HG02588 (cell line): ENCODE results near the gene PRKAG1.

Source experiments
- ATAC-seq: cut with Tn5 transposase; IDR thresholded peaks from one replicate; pipeline ENCODE4 v1.9.1; 2021; ENCODE audit warnings: mild to moderate bottlenecking, moderate library complexity; ENCODE audit not compliant: unreplicated experiment

Gene PRKAG1

DNA sequence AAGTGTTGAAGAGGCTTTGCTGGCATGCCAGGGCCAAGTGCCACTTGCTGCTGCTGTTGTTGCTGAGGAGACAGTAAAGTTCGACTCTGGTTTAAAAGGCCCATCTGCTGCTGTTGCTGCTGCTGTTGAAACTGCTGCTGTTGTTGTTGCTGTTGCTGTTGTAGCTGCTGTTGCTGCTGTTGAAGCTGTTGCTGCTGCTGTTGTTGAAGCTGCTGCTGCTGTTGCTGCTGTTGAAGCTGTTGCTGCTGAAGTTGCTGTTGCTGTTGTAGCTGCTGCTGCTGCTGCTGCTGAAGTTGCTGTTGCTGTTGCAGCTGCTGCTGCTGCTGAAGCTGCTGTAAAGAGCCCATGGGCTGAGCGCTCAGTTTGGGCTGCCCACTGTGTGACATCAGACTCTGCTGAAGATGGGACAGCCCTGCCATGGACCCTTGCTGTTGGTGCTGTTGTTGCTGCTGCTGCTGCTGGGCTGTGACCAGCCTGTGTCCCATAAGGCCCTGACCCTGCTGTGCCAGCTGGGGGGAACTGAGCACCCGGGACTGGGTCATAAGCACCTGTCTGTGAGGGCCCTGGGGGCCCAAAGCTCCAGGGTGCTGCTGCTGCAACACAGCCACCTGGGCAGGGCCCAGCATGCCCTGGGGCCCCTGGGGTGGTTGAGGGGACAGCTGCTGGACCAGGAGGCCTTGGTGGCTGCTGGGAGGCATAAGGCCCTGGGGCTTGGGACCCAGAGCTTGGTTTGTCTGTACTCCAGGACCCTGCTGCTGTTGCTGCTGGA is 14.3 kb upstream of the PRKAG1 start:
- ATAC-seq: no peak

DNA sequence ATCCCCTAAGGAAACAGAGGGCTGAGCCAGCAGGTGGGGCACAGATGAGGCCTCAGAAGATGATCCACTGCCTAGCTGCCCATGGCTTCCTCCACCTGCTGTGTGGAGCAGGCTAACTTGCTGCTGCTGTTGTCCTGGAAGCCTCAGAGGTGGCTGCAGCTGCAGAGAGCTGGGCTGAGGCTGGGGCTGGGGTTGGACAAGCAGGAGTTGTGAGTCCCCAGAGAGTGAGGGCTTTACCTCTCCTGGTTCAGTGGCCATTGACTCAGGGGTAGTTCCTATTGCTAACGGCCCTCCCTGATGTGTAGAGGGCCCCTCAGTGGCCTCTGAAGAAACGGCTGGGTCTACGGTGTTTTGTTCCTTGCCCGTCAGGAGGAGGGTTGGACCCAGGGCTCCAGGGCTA is 13.7 kb upstream of the PRKAG1 start:
- no peak for ATAC-seq

- no peak for ATAC-seq
Measured at GRCh38 chr12:49031573-49032161, 13.1 kb upstream of the PRKAG1 start.

- no peak for ATAC-seq
Measured at GRCh38 chr12:49030714-49031572, 12.4 kb upstream of the PRKAG1 start.

DNA sequence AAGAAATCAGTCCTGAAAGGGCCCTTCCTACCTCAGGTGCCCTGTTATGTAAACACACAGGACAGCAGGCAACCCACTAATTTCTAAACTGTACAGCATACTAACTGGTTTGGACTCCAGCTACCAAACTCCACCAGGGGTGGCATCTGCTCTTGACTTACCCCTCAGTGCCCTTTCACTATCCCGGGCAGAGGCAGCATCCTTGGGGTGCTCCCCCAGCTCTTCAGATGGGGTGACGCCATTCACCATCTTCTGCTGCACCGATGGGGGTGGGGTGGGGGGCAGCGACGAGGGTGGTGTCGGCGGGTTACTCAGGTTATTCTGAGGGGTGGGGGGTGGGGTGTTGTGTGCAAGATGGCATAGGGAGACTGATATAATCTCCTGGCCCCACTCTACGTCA is 11.5 kb upstream of the PRKAG1 start:
- no peak for ATAC-seq

DNA sequence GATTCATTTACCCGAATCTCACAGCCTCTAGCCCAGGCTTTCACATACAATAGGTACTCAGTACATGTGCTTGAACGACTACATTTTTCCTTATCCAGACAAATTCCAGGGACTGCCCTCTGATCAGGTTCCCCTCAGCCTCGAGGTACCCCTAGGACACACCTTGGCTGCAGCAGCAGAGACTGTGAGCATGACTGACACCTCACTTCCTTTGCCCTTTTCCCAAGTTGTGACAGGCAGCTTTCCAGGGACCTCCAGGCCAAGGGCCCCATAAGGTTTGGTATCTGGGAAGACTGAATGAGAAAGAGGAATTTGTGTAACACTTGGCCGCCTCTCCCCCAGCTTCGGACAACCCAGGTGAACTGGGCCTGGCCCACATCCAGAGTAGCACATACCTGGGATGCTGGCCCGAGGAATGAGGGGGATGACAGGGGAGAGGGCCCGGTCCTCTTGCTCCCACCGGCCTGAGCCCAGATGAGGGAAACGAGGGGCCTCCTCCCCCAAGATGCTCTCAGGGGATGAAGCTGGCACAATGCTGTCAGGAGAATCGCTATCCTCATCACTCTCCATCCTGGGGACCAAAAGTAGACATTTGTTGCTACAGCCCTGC is 10.2 kb upstream of the PRKAG1 start:
- no peak for ATAC-seq

GRCh38 chr12:49027846-49028555 is 9.4 kb upstream of the PRKAG1 start:
- no peak for ATAC-seq

GRCh38 chr12:49026678-49027480 is 8.3 kb upstream of the PRKAG1 start:
- ATAC-seq: no peak

GRCh38 chr12:49026101-49026500 is 7.5 kb upstream of the PRKAG1 start:
- no peak for ATAC-seq

DNA sequence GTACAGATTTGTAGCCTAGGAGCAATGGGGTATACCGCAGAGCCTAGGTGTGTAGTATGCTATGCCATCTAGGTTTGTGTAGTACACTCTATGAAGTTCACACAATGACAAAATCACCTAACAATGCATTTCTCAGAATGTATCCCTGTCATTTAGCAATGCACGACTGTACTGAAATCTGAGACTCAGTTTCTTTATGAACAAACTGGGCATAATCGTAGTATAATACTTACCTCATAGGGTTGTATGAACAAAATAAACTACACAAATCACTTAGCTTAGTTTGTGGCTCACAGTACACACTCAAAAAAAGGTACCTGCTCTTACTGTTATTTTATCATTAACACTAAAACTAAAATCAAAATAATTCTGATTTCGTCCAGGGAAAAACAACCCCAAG is 6.9 kb upstream of the PRKAG1 start:
- no peak for ATAC-seq

GRCh38 chr12:49024543-49024942 is 6.0 kb upstream of the PRKAG1 start:
- no peak for ATAC-seq

DNA sequence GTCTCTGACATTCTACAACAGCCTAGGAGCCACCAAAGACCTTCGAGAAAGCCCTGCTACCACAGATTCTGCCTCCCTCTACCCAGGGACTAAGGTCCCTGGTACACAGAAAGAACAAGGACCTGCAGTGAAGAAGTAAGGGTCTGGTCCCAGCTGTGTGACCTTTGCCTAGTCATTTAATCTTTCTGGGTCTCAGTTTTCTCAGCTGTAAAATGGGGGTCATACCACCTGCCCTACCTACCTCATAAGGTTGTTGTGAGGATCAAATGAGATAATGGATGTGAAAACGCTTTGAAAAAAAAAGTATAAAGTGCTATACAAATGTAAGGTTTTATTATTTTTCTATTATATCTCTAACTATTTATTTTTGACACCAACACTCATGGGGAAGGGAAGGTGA is 5.2 kb upstream of the PRKAG1 start:
- ATAC-seq: no peak

DNA sequence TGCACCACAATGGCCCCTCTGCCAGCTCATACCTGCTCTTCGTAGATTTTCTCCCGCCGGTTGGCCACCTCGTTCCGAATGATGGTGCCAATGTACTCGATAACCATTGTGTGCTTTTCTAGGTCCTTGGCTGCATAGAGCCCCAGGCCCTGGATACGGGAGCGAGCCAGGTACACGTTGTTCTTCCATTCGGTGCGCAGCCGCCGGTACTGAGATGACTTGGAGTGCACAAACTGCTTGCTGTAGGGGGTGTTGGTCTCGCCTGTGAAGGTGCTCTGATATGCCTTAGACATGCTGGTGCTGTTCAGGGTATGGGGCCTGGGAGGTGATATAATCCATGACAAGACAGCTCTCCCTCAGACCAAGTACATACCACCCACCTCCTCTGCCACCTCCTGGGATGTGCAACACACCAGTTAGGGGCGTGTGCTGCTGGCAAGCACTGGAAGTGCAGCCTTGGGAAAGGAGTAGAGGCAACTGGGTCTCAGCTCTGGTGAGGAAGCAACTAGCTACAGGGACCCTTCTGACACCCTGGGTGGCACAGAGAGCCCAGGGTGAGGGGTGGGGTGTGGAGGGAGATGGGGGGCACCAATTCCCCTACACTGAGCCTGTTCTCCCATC is 4.1 kb upstream of the PRKAG1 start:
- ATAC-seq: no peak

- ATAC-seq: no peak
Measured at GRCh38 chr12:49021292-49021915, 2.8 kb upstream of the PRKAG1 start.

DNA sequence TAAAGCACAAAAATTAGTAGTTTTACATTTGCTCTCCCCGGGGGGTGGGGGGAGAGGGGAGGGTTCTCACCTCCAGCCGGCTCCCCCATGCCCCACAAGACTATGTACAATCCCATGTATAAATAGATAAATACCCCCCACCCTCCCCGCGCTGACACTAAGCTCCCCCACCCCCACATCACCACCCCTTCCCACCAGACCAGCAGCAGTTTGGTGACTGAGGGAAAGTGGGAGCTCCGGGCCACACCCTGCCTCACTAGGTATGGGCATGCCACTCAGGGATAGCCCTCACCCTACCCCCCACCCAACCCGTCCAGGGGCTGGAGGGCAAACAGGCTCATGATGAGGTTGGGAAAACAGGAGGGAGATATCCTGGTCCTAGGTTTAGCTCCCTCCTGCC is 1.9 kb upstream of the PRKAG1 start:
- no peak for ATAC-seq

GRCh38 chr12:49019443-49020324 is 1.1 kb upstream of the PRKAG1 start:
- ATAC-seq: no peak

- ATAC-seq: peak; percentile 19
Measured at GRCh38 chr12:49019120-49019430, 499 bp upstream of the PRKAG1 start.

GRCh38 chr12:49017891-49018260 is 700 bp downstream of the PRKAG1 start:
- ATAC-seq: peak; percentile 14
